MM.1S (cell line): ENCODE results near the gene GPX8.

Experiments
- EZH2 ChIP-seq: fragments of 300-600 bp; sonication (generic); optimal IDR thresholded peaks from 2 replicates; pipeline ENCODE3; 2017; ENCODE audit warnings: low read depth, mild to moderate bottlenecking, antibody characterized with exemption, low read length, mixed read lengths
- TF ChIP-seq, protein P1 (sequence below): fragments of 300-600 bp; sonication (generic); IDR thresholded peaks from 2 replicates; pipeline ENCODE4 v1.5.1; 2016; ENCODE audit warnings: antibody characterized with exemption, low read length, mixed read lengths

DNA sequence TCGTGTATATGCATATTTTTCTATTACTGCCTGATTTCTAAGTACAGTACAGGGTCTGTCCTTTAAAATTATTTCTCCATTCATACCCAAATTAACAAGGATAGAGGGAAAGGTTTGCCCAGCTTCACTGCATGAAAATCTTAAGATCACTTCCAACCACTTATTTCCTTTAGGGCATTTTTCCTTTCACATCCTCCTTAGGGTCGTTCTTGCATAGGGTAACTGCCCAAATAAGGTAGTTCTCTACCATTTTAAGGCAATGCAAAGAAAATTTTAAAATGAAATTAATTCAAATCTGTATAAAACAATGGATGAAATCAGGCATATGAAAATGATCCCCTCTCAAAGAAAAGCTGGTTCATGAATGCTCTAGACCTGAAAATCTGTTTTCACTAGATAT is 17.1 kb downstream of the GPX8 start:
- no peak for TF ChIP-seq EZH2
- TF ChIP-seq, protein P1, sequence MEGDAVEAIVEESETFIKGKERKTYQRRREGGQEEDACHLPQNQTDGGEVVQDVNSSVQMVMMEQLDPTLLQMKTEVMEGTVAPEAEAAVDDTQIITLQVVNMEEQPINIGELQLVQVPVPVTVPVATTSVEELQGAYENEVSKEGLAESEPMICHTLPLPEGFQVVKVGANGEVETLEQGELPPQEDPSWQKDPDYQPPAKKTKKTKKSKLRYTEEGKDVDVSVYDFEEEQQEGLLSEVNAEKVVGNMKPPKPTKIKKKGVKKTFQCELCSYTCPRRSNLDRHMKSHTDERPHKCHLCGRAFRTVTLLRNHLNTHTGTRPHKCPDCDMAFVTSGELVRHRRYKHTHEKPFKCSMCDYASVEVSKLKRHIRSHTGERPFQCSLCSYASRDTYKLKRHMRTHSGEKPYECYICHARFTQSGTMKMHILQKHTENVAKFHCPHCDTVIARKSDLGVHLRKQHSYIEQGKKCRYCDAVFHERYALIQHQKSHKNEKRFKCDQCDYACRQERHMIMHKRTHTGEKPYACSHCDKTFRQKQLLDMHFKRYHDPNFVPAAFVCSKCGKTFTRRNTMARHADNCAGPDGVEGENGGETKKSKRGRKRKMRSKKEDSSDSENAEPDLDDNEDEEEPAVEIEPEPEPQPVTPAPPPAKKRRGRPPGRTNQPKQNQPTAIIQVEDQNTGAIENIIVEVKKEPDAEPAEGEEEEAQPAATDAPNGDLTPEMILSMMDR = no peak
